HG03575 (cell line): ENCODE results near the gene RBMS3.

ENCODE experiments used
- ATAC-seq: cut with Tn5 transposase; IDR thresholded peaks from one replicate; pipeline ENCODE4 v1.9.1; 2021; ENCODE audit not compliant: unreplicated experiment, insufficient number of reproducible peaks, low FRiP score; ENCODE audit errors: extremely low read depth

Gene RBMS3

DNA sequence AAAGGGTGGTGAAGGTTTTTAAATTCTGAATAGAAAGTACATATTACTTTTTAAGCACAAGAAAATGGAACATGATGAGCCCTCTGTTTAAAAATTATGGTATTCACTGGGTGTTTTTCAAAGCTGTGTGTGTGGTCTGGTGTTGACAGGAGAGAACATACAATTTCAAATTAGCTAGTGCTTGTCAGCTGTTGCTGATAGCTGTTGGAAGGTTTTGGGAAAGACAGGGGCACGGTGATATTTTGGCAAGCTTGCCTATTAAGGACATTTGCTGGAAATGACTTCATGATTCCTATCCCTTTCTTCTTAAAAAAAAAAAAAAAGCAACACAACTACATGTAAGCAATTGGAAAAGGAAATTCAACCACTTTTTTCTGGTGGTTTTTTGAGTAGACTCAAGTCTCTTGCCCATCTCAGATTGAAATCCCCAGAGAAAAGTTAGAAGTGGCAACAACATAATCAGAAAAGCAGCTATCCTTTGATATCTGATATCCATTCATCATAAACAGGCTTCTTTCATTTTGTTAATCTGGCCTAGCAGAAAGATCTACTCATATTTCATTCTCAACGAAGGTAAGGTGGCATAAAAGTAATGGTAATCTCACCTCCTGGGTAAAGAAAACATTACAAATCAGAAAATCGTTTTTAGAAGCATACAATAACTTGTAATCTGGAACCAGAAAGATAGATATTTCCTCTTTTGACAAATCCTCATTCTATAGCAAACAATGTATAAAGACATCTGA is 130.0 kb downstream of the RBMS3 start:
- no peak for ATAC-seq

DNA sequence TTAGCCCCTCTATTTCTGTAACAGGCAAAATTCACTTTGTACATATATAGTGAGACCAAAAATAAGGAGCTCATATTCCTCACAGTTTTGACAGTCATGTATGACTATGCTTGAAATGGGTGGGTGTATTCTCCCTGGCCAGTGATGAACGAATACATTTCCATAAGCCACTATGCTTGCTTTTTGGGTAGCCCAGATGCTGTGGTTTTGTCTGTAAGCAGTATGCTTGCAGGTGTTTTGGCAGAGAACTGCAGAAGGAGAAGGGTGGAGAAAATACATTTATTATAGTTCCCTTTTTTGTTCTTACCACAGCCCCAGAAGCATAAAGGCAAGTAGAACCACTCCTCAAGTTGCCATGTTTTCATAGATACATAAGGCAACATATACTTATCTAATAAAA is 131.2 kb downstream of the RBMS3 start:
- no peak for ATAC-seq

- ATAC-seq, result no peak
Observed at GRCh38 chr3:29414468-29415224, 133.8 kb downstream of the RBMS3 start.

DNA sequence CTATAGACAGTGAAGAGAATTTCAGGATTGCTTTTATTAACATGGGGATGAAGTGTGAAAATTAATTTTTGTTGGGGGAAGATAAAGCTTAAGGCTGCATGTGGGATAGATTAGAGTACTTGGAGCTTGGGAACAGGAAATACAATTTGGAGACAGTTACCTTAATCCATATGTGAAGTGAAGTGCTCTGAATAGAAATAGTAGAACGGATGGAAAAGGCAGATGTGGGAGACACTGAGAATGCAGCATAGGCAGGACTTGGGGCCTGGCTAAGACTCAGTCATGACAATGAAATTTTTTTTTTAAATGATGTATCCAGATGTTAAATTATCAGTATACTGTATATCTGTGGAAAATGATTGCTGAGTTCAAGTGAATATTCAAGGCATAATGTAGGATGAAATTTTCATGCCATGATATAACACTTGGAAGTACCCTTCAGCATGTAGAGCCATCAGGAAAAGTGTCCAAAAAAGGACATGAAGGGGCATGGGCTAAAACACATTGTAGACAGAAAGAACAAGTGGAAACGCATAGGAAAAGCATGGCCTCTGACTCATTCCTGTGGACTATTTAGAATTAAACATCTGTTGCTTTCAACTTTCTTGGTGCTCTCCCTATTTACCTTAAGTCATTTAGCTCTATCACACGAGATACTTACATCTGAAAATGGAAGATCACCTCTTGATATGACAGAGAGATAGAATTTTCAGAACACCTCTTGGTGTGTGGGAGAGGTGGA is 134.8 kb downstream of the RBMS3 start:
- ATAC-seq, result no peak

DNA sequence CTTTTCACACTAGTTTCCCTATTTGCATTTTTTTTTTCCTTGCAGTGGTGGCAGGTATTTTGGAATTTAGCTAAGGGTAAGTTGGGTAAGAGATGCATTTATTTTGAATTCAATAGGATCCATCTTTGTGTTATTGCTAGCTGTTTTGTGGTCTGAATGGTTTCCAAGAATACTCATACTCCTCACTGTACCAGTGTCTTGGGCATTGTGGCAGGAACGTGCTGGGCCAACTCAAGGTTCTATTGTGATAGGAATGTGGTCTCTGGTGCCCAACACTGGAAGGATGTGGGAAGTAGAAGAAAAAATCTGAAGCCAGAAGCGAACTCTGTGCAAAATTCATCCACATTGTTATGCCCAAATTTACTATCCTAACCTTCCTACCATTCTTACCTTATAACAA is 135.6 kb downstream of the RBMS3 start:
- no peak for ATAC-seq

DNA sequence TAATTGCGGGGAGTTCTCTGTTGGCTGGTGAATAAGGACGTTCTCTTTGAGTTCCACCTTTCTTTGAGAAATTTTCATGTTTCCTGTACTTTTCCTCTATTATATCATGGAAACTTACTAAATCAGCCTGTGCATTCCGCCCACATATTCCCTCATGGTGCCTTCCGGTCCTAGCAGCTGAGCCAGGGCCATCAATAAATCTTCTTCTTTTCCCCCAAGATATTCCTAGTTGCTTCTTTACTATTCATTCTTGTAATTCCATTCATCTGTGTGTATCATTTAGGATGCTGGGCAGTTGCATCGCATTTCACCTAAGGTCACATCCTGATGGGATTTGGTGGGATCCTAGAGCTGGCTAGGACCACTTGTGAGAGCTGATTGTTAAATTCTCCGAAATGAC is 139.2 kb downstream of the RBMS3 start:
- ATAC-seq, result no peak

- no peak for ATAC-seq
Observed at GRCh38 chr3:29426302-29427226, 145.7 kb downstream of the RBMS3 start.

GRCh38 chr3:29427266-29428103 is 146.6 kb downstream of the RBMS3 start:
- no peak for ATAC-seq

- no peak for ATAC-seq
Observed at GRCh38 chr3:29429055-29429679, 148.3 kb downstream of the RBMS3 start.

- no peak for ATAC-seq
Observed at GRCh38 chr3:29430558-29430971, 149.7 kb downstream of the RBMS3 start.

DNA sequence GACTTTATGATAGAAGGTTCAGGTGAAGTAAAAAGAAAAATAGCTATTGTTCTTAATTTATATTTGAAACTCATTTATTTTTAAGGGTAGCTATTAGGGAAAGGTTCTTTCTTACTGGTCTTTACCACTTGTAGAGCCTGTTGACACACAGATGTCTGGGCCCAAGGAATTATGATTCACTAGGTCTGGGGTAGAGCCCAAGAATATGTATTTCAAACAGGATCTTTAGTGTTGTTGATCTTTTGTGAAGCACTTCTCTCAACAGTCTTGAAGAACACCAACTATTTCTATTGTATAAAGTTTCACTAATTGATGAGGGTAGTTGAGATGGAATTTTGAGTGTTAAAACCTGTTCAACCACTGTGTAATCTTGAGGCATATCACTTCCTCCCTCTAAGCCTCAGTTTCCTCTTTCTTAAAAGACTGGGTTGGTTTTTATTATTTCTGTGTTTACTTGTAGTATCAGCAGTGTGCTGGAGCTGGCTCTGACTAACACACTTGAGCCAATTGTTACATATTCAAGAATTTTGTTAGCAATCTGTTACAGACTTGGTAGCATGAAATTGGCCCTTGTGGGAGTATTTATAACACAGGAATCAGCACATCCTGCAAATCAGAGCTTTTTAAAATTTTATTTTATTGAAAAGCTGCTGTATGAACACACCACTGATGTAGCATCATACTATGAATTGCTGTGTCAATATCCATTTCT is 155.9 kb downstream of the RBMS3 start:
- ATAC-seq, result no peak

DNA sequence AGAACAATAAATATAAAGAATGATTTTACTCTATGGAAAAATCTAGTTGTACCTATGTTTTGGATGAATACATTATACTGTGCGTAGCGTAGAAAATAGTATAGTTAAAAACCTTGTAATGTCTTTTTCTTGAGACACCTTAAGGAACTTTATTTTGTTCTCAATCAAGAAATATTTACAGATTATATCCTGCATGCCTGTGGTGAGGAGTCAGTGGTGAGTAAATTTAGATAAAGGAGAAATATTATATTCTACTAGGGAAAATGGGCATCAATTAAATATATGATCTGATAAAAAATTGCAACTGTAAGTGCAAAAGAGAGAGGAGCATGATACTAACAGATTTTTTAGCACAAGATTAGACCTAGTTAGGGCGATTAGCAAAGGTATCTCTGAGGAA is 157.7 kb downstream of the RBMS3 start:
- no peak for ATAC-seq

DNA sequence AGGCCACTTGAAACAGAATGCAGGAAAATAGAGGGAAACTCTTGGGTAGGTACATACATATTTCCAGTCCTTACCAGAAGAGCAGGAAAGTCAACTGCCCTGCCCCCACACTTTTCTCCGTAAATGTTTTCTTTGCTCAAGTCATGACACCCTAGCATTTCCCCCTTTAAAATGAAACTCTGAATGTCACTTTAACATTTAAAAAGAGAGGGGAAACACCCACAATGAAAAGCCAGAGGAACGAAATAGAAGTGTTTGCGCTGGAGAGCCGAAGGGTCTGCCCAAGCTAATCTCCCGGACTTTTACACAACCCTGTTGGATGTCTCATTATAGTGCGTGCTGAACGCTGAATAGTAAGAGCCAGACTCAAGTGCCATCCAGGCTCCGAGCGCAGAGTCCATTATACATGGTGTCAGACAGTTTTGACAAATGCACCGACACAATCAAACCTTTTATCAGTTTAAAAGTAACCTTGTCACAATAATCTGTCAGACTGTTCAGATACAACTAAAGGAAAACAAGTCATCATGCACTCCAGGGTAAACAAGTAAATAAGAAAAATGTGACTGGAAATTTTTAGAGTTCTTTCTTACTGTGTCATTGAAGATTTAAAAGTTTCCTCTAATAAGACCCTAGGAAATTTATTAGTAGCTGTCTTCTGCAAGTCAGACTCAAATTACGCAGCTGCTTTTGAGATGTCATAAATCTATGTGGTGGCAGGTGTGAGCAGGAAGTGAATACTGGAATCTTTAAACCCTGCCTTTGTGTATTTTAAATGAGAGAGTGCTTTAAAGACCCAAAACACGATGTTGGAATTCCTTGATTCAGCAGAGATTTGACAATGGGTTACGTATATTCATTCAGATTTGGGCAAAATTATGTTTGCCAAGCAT is 159.8 kb downstream of the RBMS3 start:
- no peak for ATAC-seq

GRCh38 chr3:29441422-29441821 is 160.6 kb downstream of the RBMS3 start:
- ATAC-seq, result no peak

DNA sequence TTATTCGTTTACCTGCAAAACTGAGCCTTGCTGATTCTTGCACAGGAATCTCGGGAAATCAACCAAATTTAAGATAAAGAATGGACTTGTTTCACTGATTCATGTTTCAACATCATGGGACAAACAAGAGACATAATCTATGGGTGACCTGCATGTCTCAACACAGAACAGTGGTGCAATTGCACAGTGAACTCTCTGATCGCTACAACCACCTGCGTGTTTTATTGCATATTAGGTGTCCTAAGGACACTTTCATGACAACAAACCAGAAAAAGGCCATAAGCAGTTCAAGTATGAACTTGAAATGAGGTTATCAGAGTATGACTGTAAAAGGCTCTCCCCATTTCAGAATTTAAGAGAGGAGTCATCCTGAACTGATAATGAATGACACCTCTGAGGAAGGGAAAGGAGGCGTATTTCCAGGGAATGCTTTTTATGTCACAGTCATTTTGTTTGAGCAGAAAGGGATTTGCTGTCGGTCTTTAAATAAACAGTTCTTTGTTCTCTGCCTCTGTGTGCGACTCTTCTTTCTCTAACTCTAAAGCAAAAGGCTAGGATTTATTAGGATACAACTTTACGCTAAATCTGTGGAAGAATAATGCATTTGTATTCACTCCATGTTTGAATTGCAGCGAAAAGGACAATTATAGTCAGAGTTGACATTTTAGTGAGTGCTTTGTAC is 167.2 kb downstream of the RBMS3 start:
- no peak for ATAC-seq

DNA sequence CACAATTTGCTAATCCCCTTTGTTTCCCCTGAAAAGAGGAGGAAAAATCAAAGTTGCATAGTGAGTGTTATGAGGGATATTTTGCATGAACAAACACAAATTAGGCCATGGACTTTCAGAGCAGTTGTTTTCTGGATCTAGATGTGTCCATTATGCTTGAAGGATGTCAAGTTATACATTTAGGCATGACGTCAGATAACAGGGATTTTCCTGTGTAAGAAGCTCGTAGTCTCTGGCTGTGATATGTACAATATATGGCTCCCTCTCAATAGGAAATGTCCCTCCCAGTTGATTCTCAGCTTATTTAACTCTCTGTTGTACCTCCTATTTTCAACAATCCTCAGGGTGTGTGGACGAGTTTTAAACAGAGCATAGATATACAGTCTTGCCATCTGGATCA is 171.0 kb downstream of the RBMS3 start:
- ATAC-seq, result no peak
